ENCODE results near the gene CLDN1. TPM values are rescaled to one million over a fixed set of nuclear protein-coding genes. Genes with fewer than 3 reads are reported as not detected.

The CLDN1 gene, protein sequence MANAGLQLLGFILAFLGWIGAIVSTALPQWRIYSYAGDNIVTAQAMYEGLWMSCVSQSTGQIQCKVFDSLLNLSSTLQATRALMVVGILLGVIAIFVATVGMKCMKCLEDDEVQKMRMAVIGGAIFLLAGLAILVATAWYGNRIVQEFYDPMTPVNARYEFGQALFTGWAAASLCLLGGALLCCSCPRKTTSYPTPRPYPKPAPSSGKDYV
- total RNA-seq, result 106 and 123 TPM in 2 replicates
- 45.3 and 46.9 TPM in 2 replicates for polyA plus RNA-seq

DNA sequence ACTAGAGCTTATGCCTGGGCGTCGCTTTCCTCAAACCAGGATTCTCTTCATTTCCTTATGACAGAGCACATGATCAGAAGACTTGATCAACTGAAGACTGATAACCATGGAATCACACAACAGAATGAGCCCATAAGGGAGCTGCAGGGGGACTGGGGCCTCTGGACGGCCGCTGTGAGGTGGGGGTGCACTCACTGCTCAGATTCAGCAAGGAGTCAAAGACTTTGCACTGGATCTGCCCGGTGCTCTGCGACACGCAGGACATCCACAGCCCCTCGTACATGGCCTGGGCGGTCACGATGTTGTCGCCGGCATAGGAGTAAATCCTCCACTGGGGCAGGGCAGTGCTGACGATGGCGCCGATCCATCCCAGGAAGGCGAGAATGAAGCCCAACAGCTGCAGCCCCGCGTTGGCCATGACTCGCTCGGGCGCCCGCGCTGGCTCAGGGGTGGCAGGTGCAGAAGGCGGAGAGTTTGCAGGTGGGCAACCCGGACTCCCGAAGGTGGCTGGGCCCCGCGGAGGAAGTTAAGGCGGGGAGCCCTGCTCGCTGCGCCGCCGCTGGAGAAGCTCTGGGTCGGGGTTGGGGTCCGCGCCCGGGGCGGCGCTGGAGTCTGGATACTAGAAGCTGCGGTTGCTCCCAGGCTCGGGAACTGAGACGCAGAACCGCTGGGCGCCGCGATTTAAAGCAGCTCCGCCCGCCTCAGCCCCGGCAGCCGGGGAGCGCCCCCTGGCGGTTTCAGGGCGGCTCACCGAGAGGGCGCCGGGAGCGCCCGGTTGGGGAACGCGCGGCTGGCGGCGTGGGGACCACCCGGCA lies at the start of gene CLDN1:
CLDN1 (minus strand) TSS at position 658 of the 815 bp plus-strand sequence; CDS start at position 418, 240 bp downstream.
- 4% methylated on average over 51 of the region's 64 CpGs for WGBS (ENCODE audit: low lambda C conversion rate, missing lambda C conversion rate)
- Histone ChIP-seq H3K27ac (peak within 1 kb of the TSS; percentile 88), H2AFZ (peak within 1 kb of the TSS; percentile 79)

GRCh38 chr3:190371152-190371551 lies 48.9 kb upstream of the CLDN1 start:
- H3K4me1 ChIP-seq (ENCODE audit: insufficient read depth), result peaks cover 9% of the 10 kb centered on the region
- no peaks in the 10 kb centered on the region for H3K9me3 ChIP-seq (ENCODE audit: low read depth)
- H4K20me1 ChIP-seq (ENCODE audit: insufficient read depth, poor library complexity, severe bottlenecking), result no peaks in the 10 kb centered on the region
- TF ChIP-seq, protein P1, sequence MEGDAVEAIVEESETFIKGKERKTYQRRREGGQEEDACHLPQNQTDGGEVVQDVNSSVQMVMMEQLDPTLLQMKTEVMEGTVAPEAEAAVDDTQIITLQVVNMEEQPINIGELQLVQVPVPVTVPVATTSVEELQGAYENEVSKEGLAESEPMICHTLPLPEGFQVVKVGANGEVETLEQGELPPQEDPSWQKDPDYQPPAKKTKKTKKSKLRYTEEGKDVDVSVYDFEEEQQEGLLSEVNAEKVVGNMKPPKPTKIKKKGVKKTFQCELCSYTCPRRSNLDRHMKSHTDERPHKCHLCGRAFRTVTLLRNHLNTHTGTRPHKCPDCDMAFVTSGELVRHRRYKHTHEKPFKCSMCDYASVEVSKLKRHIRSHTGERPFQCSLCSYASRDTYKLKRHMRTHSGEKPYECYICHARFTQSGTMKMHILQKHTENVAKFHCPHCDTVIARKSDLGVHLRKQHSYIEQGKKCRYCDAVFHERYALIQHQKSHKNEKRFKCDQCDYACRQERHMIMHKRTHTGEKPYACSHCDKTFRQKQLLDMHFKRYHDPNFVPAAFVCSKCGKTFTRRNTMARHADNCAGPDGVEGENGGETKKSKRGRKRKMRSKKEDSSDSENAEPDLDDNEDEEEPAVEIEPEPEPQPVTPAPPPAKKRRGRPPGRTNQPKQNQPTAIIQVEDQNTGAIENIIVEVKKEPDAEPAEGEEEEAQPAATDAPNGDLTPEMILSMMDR (IDR thresholded peaks at IDR 0.05; ENCODE audit: poor library complexity), result no peak
- TF ChIP-seq EZH2 (IDR thresholded peaks at IDR 0.05; ENCODE audit: borderline replicate concordance) (no peak), EZH2phosphoT487 (IDR thresholded peaks at IDR 0.05; ENCODE audit: low read depth, severe bottlenecking, unreplicated experiment) (no peak)
- no peaks in the 10 kb centered on the region for H3K79me2 ChIP-seq
- H3K4me3 ChIP-seq, result no peak overlapping the region
- H3K27me3 ChIP-seq, result no peaks in the 10 kb centered on the region
- H3K36me3 ChIP-seq (replicated peaks; ENCODE audit: insufficient read depth, low read depth), result no peaks in the 10 kb centered on the region
- H3K27ac ChIP-seq, result no peak overlapping the region
- WGBS (ENCODE audit: low lambda C conversion rate, missing lambda C conversion rate), result 50% methylated on average over 2 of the region's 2 CpGs
- H2AFZ ChIP-seq, result no peak overlapping the region
- no peaks in the 10 kb centered on the region for H3K9me2 ChIP-seq (replicated peaks; ENCODE audit: insufficient read depth)
- no peak overlapping the region for H3K4me2 ChIP-seq
- DNase-seq (ENCODE audit: low spot score), result no peak

More for the DNA sequence above, at the start of gene CLDN1:
- Histone ChIP-seq H3K36me3 (replicated peaks; ENCODE audit: insufficient read depth, low read depth) (no peaks in the 10 kb centered on the region), H3K4me3 (peak within 1 kb of the TSS; percentile 77), H3K4me1 (ENCODE audit: insufficient read depth) (peaks cover 21% of the 10 kb centered on the region), H3K4me2 (peak within 1 kb of the TSS; percentile 94), H3K27me3 (no peaks in the 10 kb centered on the region), H4K20me1 (ENCODE audit: insufficient read depth, poor library complexity, severe bottlenecking) (no peaks in the 10 kb centered on the region), H3K79me2 (peaks cover 45% of the 10 kb centered on the region), H3K9me3 (ENCODE audit: low read depth) (no peaks in the 10 kb centered on the region), H3K9me2 (replicated peaks; ENCODE audit: insufficient read depth) (no peaks in the 10 kb centered on the region)
- TF ChIP-seq EZH2 (IDR thresholded peaks at IDR 0.05; ENCODE audit: borderline replicate concordance) (no peak), EZH2phosphoT487 (IDR thresholded peaks at IDR 0.05; ENCODE audit: low read depth, severe bottlenecking, unreplicated experiment) (no peak)
- TF ChIP-seq, protein P1 (IDR thresholded peaks at IDR 0.05; ENCODE audit: poor library complexity), result peak; percentile 95
- peak; percentile 94 for DNase-seq (ENCODE audit: low spot score)

- Histone ChIP-seq H3K4me3 (no peak overlapping the region), H3K9me3 (ENCODE audit: low read depth) (no peaks in the 10 kb centered on the region), H3K4me2 (no peak overlapping the region), H3K79me2 (no peaks in the 10 kb centered on the region), H3K4me1 (ENCODE audit: insufficient read depth) (peaks cover 9% of the 10 kb centered on the region), H3K27me3 (no peaks in the 10 kb centered on the region), H2AFZ (no peak overlapping the region), H3K9me2 (replicated peaks; ENCODE audit: insufficient read depth) (no peaks in the 10 kb centered on the region), H4K20me1 (ENCODE audit: insufficient read depth, poor library complexity, severe bottlenecking) (no peaks in the 10 kb centered on the region), H3K27ac (peak overlapping the region; percentile 20), H3K36me3 (replicated peaks; ENCODE audit: insufficient read depth, low read depth) (no peaks in the 10 kb centered on the region)
- 95% methylated on average over 2 of the region's 2 CpGs for WGBS (ENCODE audit: low lambda C conversion rate, missing lambda C conversion rate)
- TF ChIP-seq, protein P1 (IDR thresholded peaks at IDR 0.05; ENCODE audit: poor library complexity), result no peak
- no peak for TF ChIP-seq EZH2 (IDR thresholded peaks at IDR 0.05; ENCODE audit: borderline replicate concordance)
- no peak for TF ChIP-seq EZH2phosphoT487 (IDR thresholded peaks at IDR 0.05; ENCODE audit: low read depth, severe bottlenecking, unreplicated experiment)
- no peak for DNase-seq (ENCODE audit: low spot score)
Observed at GRCh38 chr3:190370369-190370768, 48.1 kb upstream of the CLDN1 start.

All from hepatocyte (in vitro differentiated cells).